Neural progenitor cell (in vitro differentiated cells): ENCODE measurements around the gene VEZT. TPM values are rescaled to one million over a fixed set of nuclear protein-coding genes. Genes with fewer than 3 reads are reported as not detected.

Experiments used
- DNase-seq: peaks from one replicate; pipeline ENCODE4 v3.0.0-alpha.2; 2016; ENCODE audit warnings: low spot score
- H2AFZ ChIP-seq: fragments of 200-600 bp; sonication (generic); replicated peaks from 2 replicates; pipeline ENCODE4 v1.6.1; 2016; ENCODE audit warnings: antibody characterized with exemption
- H3F3A ChIP-seq: fragments of 200-600 bp; sonication (generic); 2 replicates; pipeline ENCODE4 v1.6.1; 2016; ENCODE audit warnings: antibody characterized with exemption, low read depth
- H3K27ac ChIP-seq: fragments of 200-600 bp; sonication (generic); 2 replicates; pipeline ENCODE4 v1.5.1; 2016; ENCODE audit warnings: mild to moderate bottlenecking
- H3K27me3 ChIP-seq: fragments of 200-600 bp; sonication (generic); 2 replicates; pipeline ENCODE4 v1.6.1; 2016; ENCODE audit warnings: mild to moderate bottlenecking, moderate library complexity
- H3K36me3 ChIP-seq: fragments of 200-600 bp; sonication (generic); 2 replicates; pipeline ENCODE4 v1.5.1; 2016
- H3K4me1 ChIP-seq: fragments of 200-600 bp; sonication (generic); 2 replicates; pipeline ENCODE4 v1.6.1; 2016; ENCODE audit warnings: mixed run types
- H3K4me2 ChIP-seq: fragments of 200-600 bp; sonication (generic); 2 replicates; pipeline ENCODE4 v1.6.1; 2016
- H3K4me3 ChIP-seq: fragments of 200-600 bp; sonication (generic); 2 replicates; pipeline ENCODE4 v1.5.1; 2016
- H3K79me2 ChIP-seq: fragments of 200-600 bp; sonication (generic); 2 replicates; pipeline ENCODE4 v1.6.1; 2016; ENCODE audit warnings: low read depth
- H3K9ac ChIP-seq: fragments of 200-600 bp; sonication (generic); 2 replicates; pipeline ENCODE4 v1.6.1; 2016
- H3K9me3 ChIP-seq: fragments of 200-600 bp; sonication (generic); 2 replicates; pipeline ENCODE4 v1.5.1; 2016; ENCODE audit warnings: low read depth
- H4K20me1 ChIP-seq: fragments of 200-600 bp; sonication (generic); 2 replicates; pipeline ENCODE4 v1.6.1; 2016; ENCODE audit warnings: low read depth
- H3K27ac Mint-ChIP-seq: 3 replicates; pipeline ENCODE4 v1.8.0; 2021; ENCODE audit warnings: mixed read lengths
- H3K27me3 Mint-ChIP-seq: 2 replicates; pipeline ENCODE4 v1.8.0; 2022; ENCODE audit warnings: low read depth, mild to moderate bottlenecking, inconsistent platforms, moderate library complexity, mixed read lengths; ENCODE audit not compliant: insufficient read depth
- H3K36me3 Mint-ChIP-seq: 3 replicates; pipeline ENCODE4 v1.8.0; 2021; ENCODE audit warnings: mixed read lengths
- H3K4me1 Mint-ChIP-seq: 3 replicates; pipeline ENCODE4 v1.8.0; 2021; ENCODE audit warnings: mixed read lengths
- H3K4me3 Mint-ChIP-seq: 3 replicates; pipeline ENCODE4 v1.8.0; 2021; ENCODE audit warnings: mild to moderate bottlenecking, moderate library complexity, mixed read lengths
- H3K9me3 Mint-ChIP-seq: 3 replicates; pipeline ENCODE4 v1.8.0; 2020; ENCODE audit warnings: mixed read lengths
- CTCF ChIP-seq: fragments of 200-600 bp; sonication (generic); IDR thresholded peaks from 2 replicates; pipeline ENCODE4 v1.5.1; 2017; ENCODE audit warnings: antibody characterized with exemption, mild to moderate bottlenecking
- EZH2 ChIP-seq: fragments of 200-600 bp; sonication (generic); IDR thresholded peaks from 2 replicates; pipeline ENCODE4 v1.6.1; 2017; ENCODE audit warnings: antibody characterized with exemption, mild to moderate bottlenecking, moderate library complexity
- EZH2phosphoT487 ChIP-seq: fragments of 200-600 bp; sonication (generic); IDR thresholded peaks from 2 replicates; pipeline ENCODE4 v1.6.1; 2017; ENCODE audit warnings: antibody characterized with exemption
- total RNA-seq: library from RNA; depleted of rRNA; stranded (reverse); fragments of >200 nt; gene quantifications from 2 replicates; pipeline ENCODE4 v1.2.3, GENCODE V29; 2015; ENCODE audit warnings: low replicate concordance

Gene VEZT
- total RNA-seq, 1 donor from 2014 or later, result 126 TPM

- no peak overlapping the region for H3K9ac ChIP-seq
- TF ChIP-seq EZH2phosphoT487 (no peak), CTCF (no peak), EZH2 (no peak)
- Mint-ChIP-seq H3K4me3 (no peak overlapping the region), H3K27me3 (no peaks in the 10 kb centered on the region), H3K27ac (no peak overlapping the region), H3K4me1 (peaks cover 30% of the 10 kb centered on the region), H3K9me3 (no peaks in the 10 kb centered on the region), H3K36me3 (peaks cover 24% of the 10 kb centered on the region)
- no peaks in the 10 kb centered on the region for H3K9me3 ChIP-seq
- DNase-seq, result no peak
- no peak overlapping the region for H3K4me3 ChIP-seq
- H3K27me3 ChIP-seq, result no peaks in the 10 kb centered on the region
- peaks cover 14% of the 10 kb centered on the region for H4K20me1 ChIP-seq
- peaks cover 26% of the 10 kb centered on the region for H3F3A ChIP-seq
- H3K79me2 ChIP-seq, result peaks cover 94% of the 10 kb centered on the region
- H2AFZ ChIP-seq, result no peak overlapping the region
- H3K4me2 ChIP-seq, result no peak overlapping the region
- no peaks in the 10 kb centered on the region for H3K36me3 ChIP-seq
- H3K4me1 ChIP-seq, result peaks cover 33% of the 10 kb centered on the region
- no peak overlapping the region for H3K27ac ChIP-seq
Observed at GRCh38 chr12:95207407-95207806, 10.2 kb upstream of the VEZT start.

GRCh38 chr12:95208678-95209077 lies 8.9 kb upstream of the VEZT start:
- H3K4me1 Mint-ChIP-seq, result peaks cover 28% of the 10 kb centered on the region

GRCh38 chr12:95212586-95212985 lies 5.0 kb upstream of the VEZT start:
- Histone ChIP-seq H3F3A (peaks cover 16% of the 10 kb centered on the region), H3K4me1 (peaks cover 22% of the 10 kb centered on the region), H3K27ac (no peak overlapping the region), H3K27me3 (no peaks in the 10 kb centered on the region), H3K4me3 (no peak overlapping the region), H3K9ac (no peak overlapping the region), H4K20me1 (peaks cover 15% of the 10 kb centered on the region), H3K36me3 (no peaks in the 10 kb centered on the region), H3K4me2 (no peak overlapping the region), H3K79me2 (peaks cover 90% of the 10 kb centered on the region), H2AFZ (no peak overlapping the region), H3K9me3 (no peaks in the 10 kb centered on the region)
- peaks cover 19% of the 10 kb centered on the region for H3K4me1 Mint-ChIP-seq
- H3K27ac Mint-ChIP-seq, result no peak overlapping the region
- no peak for DNase-seq
- no peak for TF ChIP-seq EZH2
- no peak for TF ChIP-seq EZH2phosphoT487
- no peak for TF ChIP-seq CTCF
- no peaks in the 10 kb centered on the region for H3K27me3 Mint-ChIP-seq
- H3K9me3 Mint-ChIP-seq, result no peaks in the 10 kb centered on the region
- peaks cover 16% of the 10 kb centered on the region for H3K36me3 Mint-ChIP-seq
- no peak overlapping the region for H3K4me3 Mint-ChIP-seq

More at GRCh38 chr12:95208678-95209077, 8.9 kb upstream of the VEZT start:
- peaks cover 94% of the 10 kb centered on the region for H3K79me2 ChIP-seq
- no peaks in the 10 kb centered on the region for H3K9me3 ChIP-seq
- no peaks in the 10 kb centered on the region for H3K27me3 ChIP-seq
- H3K27me3 Mint-ChIP-seq, result no peaks in the 10 kb centered on the region
- H3K9ac ChIP-seq, result no peak overlapping the region
- H3K4me3 Mint-ChIP-seq, result no peak overlapping the region
- H3K27ac ChIP-seq, result no peak overlapping the region
- no peak for DNase-seq
- H3K4me3 ChIP-seq, result no peak overlapping the region
- H3K36me3 ChIP-seq, result no peaks in the 10 kb centered on the region
- no peak overlapping the region for H2AFZ ChIP-seq
- no peak overlapping the region for H3K27ac Mint-ChIP-seq
- peaks cover 22% of the 10 kb centered on the region for H3K36me3 Mint-ChIP-seq
- peaks cover 26% of the 10 kb centered on the region for H3F3A ChIP-seq
- H3K4me2 ChIP-seq, result no peak overlapping the region
- peaks cover 27% of the 10 kb centered on the region for H3K4me1 ChIP-seq
- H4K20me1 ChIP-seq, result peaks cover 23% of the 10 kb centered on the region
- H3K9me3 Mint-ChIP-seq, result no peaks in the 10 kb centered on the region
- TF ChIP-seq CTCF (no peak), EZH2 (no peak), EZH2phosphoT487 (no peak)
